HepG2 (cell line): ENCODE data around the gene ADAMTS20. TPM values are rescaled to one million over a fixed set of nuclear protein-coding genes. Genes with fewer than 3 reads are reported as not detected.
A peak's percentile ranks its signal among the peaks of the same experiment; 100 is the strongest.
"Not testable (repeated sequence)": the region's sequence is repeated elsewhere in the genome, so short reads cannot be mapped to it uniquely, and the experiment has no call there.

Experiments
- ATAC-seq: fragments of 200-7000 bp; cut with Tn5 transposase; 3 replicates; pipeline ENCODE4 v1.9.1; 2020; ENCODE audit warnings: mild to moderate bottlenecking, moderate library complexity
- BruUV-seq: library from RNA; stranded (reverse); fragments of 400-500 nt; replicated peaks from 2 replicates; lab custom pipeline; 2021; lab: Mats Ljungman, UMichigan
- CTCF ChIA-PET: fragments of 300-600 bp; formaldehyde crosslinking; extraction: SDS; loops from one replicate; lab custom pipeline; 2021; ENCODE audit warnings: low total read pairs, inconsistent platforms, low intra/inter-chr PET ratio; lab: Yijun Ruan, JAX
- POLR2A ChIA-PET: fragments of 350-600 bp; sonication (Branson Sonifier 250); formaldehyde crosslinking; loops from one replicate; lab custom pipeline; 2020; ENCODE audit warnings: antibody characterized with exemption, inconsistent platforms; lab: Yijun Ruan, JAX
- DNase-seq: peaks from one replicate; pipeline ENCODE4 v3.0.0-alpha.2; 2015; ENCODE audit warnings: low spot score
- FAIRE-seq: peaks from 3 replicates; lab custom pipeline; 2011; peaks lifted over from hg19 to GRCh38; lab: Jason Lieb, UNC
- H2AFZ ChIP-seq: one replicate; pipeline ENCODE4 v1.6.1; 2011; ENCODE audit warnings: low read length, inconsistent platforms
- H3K27ac ChIP-seq: fragments of 300-600 bp; 3 replicates; pipeline ENCODE4 v1.8.0; 2011; ENCODE audit warnings: mixed run types, mild to moderate bottlenecking, mixed read lengths, low read length, inconsistent platforms; ENCODE audit not compliant: insufficient read depth; ENCODE audit errors: extremely low read length
- H3K27me3 ChIP-seq, 2 experiments: fragments of 200-600 bp in 1 of 2; 2 replicates in 1 of 2; 3 replicates in 1 of 2; pipeline versions ENCODE4 v1.6.0 to v1.8.0; 2011; ENCODE audit warnings: low read length in 2 of 2, mild to moderate bottlenecking in 2 of 2, moderate library complexity in 2 of 2, inconsistent platforms in 1 of 2; ENCODE audit not compliant: insufficient read depth in 2 of 2, control insufficient read depth in 1 of 2
- H3K36me3 ChIP-seq, 2 experiments: fragments of 200-600 bp in 1 of 2; replicated peaks in 1 of 2; 2 replicates in 1 of 2; 3 replicates in 1 of 2; pipeline versions ENCODE4 v1.5.1 to v1.8.0; 2011; ENCODE audit warnings: low read length in 2 of 2, inconsistent platforms in 1 of 2; ENCODE audit not compliant: insufficient read depth in 2 of 2, control insufficient read depth in 1 of 2
- H3K4me1 ChIP-seq: 2 replicates; pipeline ENCODE4 v1.5.1; 2012; ENCODE audit warnings: low read length, inconsistent platforms; ENCODE audit not compliant: insufficient read depth
- H3K4me2 ChIP-seq: 2 replicates; pipeline ENCODE4 v1.6.0; 2011; ENCODE audit warnings: low read depth, low read length, inconsistent platforms
- H3K4me3 ChIP-seq, 3 experiments: fragments of 200-600 bp in 1 of 3; sonication (generic), shearing (Covaris generic) in 1 of 3; replicated peaks in 1 of 3; 2 replicates each; pipeline ENCODE4 v1.5.1; 2011 to 2016; ENCODE audit warnings: low read length in 3 of 3, inconsistent platforms in 2 of 3, low read depth in 2 of 3, mild to moderate bottlenecking in 2 of 3, control low read depth in 1 of 3, mixed read lengths in 1 of 3; ENCODE audit not compliant: insufficient read depth in 1 of 3
- H3K79me2 ChIP-seq: one replicate; pipeline ENCODE4 v1.6.1; 2011; ENCODE audit warnings: low read length, inconsistent platforms; ENCODE audit not compliant: insufficient read depth
- H3K9ac ChIP-seq: 2 replicates; pipeline ENCODE4 v1.6.0; 2011; ENCODE audit warnings: mild to moderate bottlenecking, low read depth, low read length, inconsistent platforms; ENCODE audit not compliant: insufficient read depth
- H3K9me3 ChIP-seq: 2 replicates; pipeline ENCODE4 v1.5.1; 2012; ENCODE audit warnings: mild to moderate bottlenecking, low read length
- H4K20me1 ChIP-seq: 2 replicates; pipeline ENCODE4 v1.6.0; 2011; ENCODE audit warnings: inconsistent platforms, mild to moderate bottlenecking, low read length, moderate library complexity; ENCODE audit not compliant: insufficient read depth
- CREB1 ChIP-seq, 2 experiments: fragments of 450-650 bp in 1 of 2; IDR thresholded peaks; 2 replicates each; pipeline ENCODE4 v1.6.1; 2016 to 2017; ENCODE audit warnings: control low read depth in 1 of 2, mild to moderate bottlenecking in 1 of 2, missing compliant biosample characterization in 1 of 2, missing genetic modification characterization in 1 of 2
- ISX ChIP-seq: sonication (generic); formaldehyde crosslinking; conservative IDR thresholded peaks from 2 replicates; pipeline ENCODE4 v1.5.0; 2020; ENCODE audit warnings: missing genetic modification reagents
- ZFP37 ChIP-seq: sonication (generic); formaldehyde crosslinking; IDR thresholded peaks from 2 replicates; pipeline ENCODE4 v1.4.0; 2020; ENCODE audit warnings: missing genetic modification reagents, borderline replicate concordance
- ZHX1 ChIP-seq: sonication (generic); formaldehyde crosslinking; IDR thresholded peaks from 2 replicates; pipeline ENCODE4 v1.8.1; 2022; ENCODE audit warnings: low read depth, mild to moderate bottlenecking, missing genetic modification reagents
- ZNF235 ChIP-seq: sonication (generic); formaldehyde crosslinking; IDR thresholded peaks from 2 replicates; pipeline ENCODE4 v1.8.1; 2023; ENCODE audit warnings: mild to moderate bottlenecking, missing genetic modification reagents, borderline replicate concordance
- ZNF510 ChIP-seq: sonication (generic); formaldehyde crosslinking; IDR thresholded peaks from 2 replicates; pipeline ENCODE4 v1.4.0; 2020; ENCODE audit warnings: low read depth, mild to moderate bottlenecking, missing genetic modification reagents
- ZNF597 ChIP-seq: sonication (generic); formaldehyde crosslinking; IDR thresholded peaks from 2 replicates; pipeline ENCODE4 v1.5.0; 2020; ENCODE audit warnings: missing genetic modification reagents
- ZNF724P ChIP-seq: sonication (generic); formaldehyde crosslinking; IDR thresholded peaks from 2 replicates; pipeline ENCODE4 v1.8.0; 2022; ENCODE audit warnings: missing genetic modification reagents, borderline replicate concordance
- WGBS: methylation state at CpG from one replicate; pipeline ENCODE4 v1.1.6; 2017; ENCODE audit warnings: low lambda C conversion rate; 5-methylcytosine and 5-hydroxymethylcytosine counted together
- in situ Hi-C: cut with HindIII; loops from 2 replicates; pipeline ENCODE4 v1.10.0; 2017; ENCODE audit warnings: low pct_unique_long_range_greater_than_20kb; ENCODE audit not compliant: extremely low pct_ligation_motif_present
- intact Hi-C: fragments of 100-400 bp; cut with micrococcal nuclease; formaldehyde crosslinking; loops from one replicate; pipeline ENCODE4 v1.10.0; 2022; ENCODE audit not compliant: unreplicated experiment
- polyA plus RNA-seq, 8 experiments: library from polyadenylated mRNA; depleted of rRNA in 3 of 8; stranded (reverse) in 7 of 8; unstranded in 1 of 8; fragments of >200 nt; fragmentation: Illumina TruSeq in 4 of 8; extraction: Trizol in 4 of 8; gene quantifications; 2 replicates each; pipeline versions ENCODE4 v1.2.1 to v1.2.3, GENCODE V29; 2011 to 2016; ENCODE audit warnings: low read depth in 4 of 8, missing spikeins in 1 of 8, mixed read lengths in 1 of 8; ENCODE audit not compliant: insufficient read depth in 1 of 8
- total RNA-seq, 5 experiments: library from RNA; depleted of rRNA; stranded (reverse); fragments of >200 nt; fragmentation: Illumina TruSeq; extraction: Trizol; gene quantifications; 2 replicates each; pipeline ENCODE4 v1.2.3, GENCODE V29; 2016; ENCODE audit warnings: low read depth in 1 of 5

Gene ADAMTS20
- total and polyA plus RNA-seq, 2 of the 13 experiments (the other 11 are each of a cell fraction or from before 2014, with no cell fraction given), result not detected

- FAIRE-seq, result no peak
- no TSS peak for BruUV-seq
Observed at GRCh38 chr12:43361031-43361710, 190.8 kb downstream of the ADAMTS20 start.

GRCh38 chr12:43360001-43360400 is 192.0 kb downstream of the ADAMTS20 start:
- CTCF ChIA-PET, H3K4me1 ChIP-seq, POLR2A ChIA-PET, H3K4me3 ChIP-seq, H3K4me2 ChIP-seq, H3K27me3 ChIP-seq, in situ Hi-C loops, H3K9me3 ChIP-seq, H3K27ac ChIP-seq, H3K9ac ChIP-seq, DNase-seq, intact Hi-C loops, H2AFZ ChIP-seq, ATAC-seq, FAIRE-seq, H4K20me1 ChIP-seq, H3K36me3 ChIP-seq, BruUV-seq, H3K79me2 ChIP-seq: not testable (repeated sequence)
- WGBS, result 13% methylated on average over 10 of the region's 10 CpGs

More at GRCh38 chr12:43361031-43361710, 190.8 kb downstream of the ADAMTS20 start:
- H3K4me3 ChIP-seq, result no peak overlapping the region
- ChIA-PET CTCF (no interaction called here), POLR2A (no interaction called here)
- no peak overlapping the region for H3K27ac ChIP-seq
- no peaks in the 10 kb centered on the region for H4K20me1 ChIP-seq
- H3K4me2 ChIP-seq, result no peak overlapping the region
- in situ Hi-C loops (no loop called here), intact Hi-C loops (no loop called here)
- no peaks in the 10 kb centered on the region for H3K4me1 ChIP-seq
- DNase-seq (no peak), ATAC-seq (no peak)
- H3K9me3 ChIP-seq, result no peaks in the 10 kb centered on the region
- no peak overlapping the region for H2AFZ ChIP-seq
- H3K79me2 ChIP-seq, result no peaks in the 10 kb centered on the region
- no peaks in the 10 kb centered on the region for H3K36me3 ChIP-seq
- H3K27me3 ChIP-seq, result no peaks in the 10 kb centered on the region
- no peak overlapping the region for H3K9ac ChIP-seq
- 4% methylated on average over 6 of the region's 6 CpGs for WGBS
- TF ChIP-seq ISX (CRISPR knock-in tag) (no peak), CREB1 (IDR thresholded peaks at IDR 0.05) (peak; percentile 76), CREB1 (CRISPR knock-in tag; IDR thresholded peaks at IDR 0.05) (no peak), ZNF235 (CRISPR knock-in tag) (no peak), ZNF724P (no peak), ZFP37 (CRISPR knock-in tag) (no peak), ZHX1 (CRISPR knock-in tag) (no peak), ZNF510 (no peak), ZNF597 (no peak)
